ENCODE data around the gene NRCAM.

GRCh38 chr7:108167460-108167859 lies 288.8 kb downstream of the NRCAM start:
- TF ChIP-seq POLR2A (IDR thresholded peaks at IDR 0.05) (no peak), CTCF (IDR thresholded peaks at IDR 0.05) (no peak)
